Measurements from ENCODE around the gene PTPN21. TPM values are rescaled to one million over a fixed set of nuclear protein-coding genes. Genes with fewer than 3 reads are reported as not detected.
"Not testable (repeated sequence)": the region's sequence is repeated elsewhere in the genome, so short reads cannot be mapped to it uniquely, and the experiment has no call there.

Gene PTPN21
- total RNA-seq, 1 donor from 2014 or later = 12.5 TPM

- Histone ChIP-seq H3K27me3 (ENCODE audit: control insufficient read depth, insufficient read depth, low read length) (no peaks in the 10 kb centered on the region), H3K36me3 (ENCODE audit: control insufficient read depth, insufficient read depth, low read length) (peaks cover 3% of the 10 kb centered on the region), H3K4me3 (ENCODE audit: low read depth, low read length) (no peak overlapping the region)
- DNase-seq (ENCODE audit: low read depth) = no peak
- TF ChIP-seq CTCF (IDR thresholded peaks at IDR 0.05; ENCODE audit: insufficient read depth, low read length, poor library complexity, severe bottlenecking) = no peak
Measured at GRCh38 chr14:88542857-88543795, 11.7 kb downstream of the PTPN21 start.

- no peak overlapping the region for H3K4me3 ChIP-seq (ENCODE audit: low read depth, low read length)
- H3K27me3 ChIP-seq (ENCODE audit: control insufficient read depth, insufficient read depth, low read length) = no peaks in the 10 kb centered on the region
- no peaks in the 10 kb centered on the region for H3K36me3 ChIP-seq (ENCODE audit: control insufficient read depth, insufficient read depth, low read length)
- TF ChIP-seq CTCF (IDR thresholded peaks at IDR 0.05; ENCODE audit: insufficient read depth, low read length, poor library complexity, severe bottlenecking) = no peak
- DNase-seq (ENCODE audit: low read depth) = no peak
Measured at GRCh38 chr14:88541324-88541723, 13.5 kb downstream of the PTPN21 start.

- H3K4me3 ChIP-seq (ENCODE audit: low read depth, low read length) = no peak overlapping the region
- H3K27me3 ChIP-seq (ENCODE audit: control insufficient read depth, insufficient read depth, low read length) = no peaks in the 10 kb centered on the region
- no peak for DNase-seq (ENCODE audit: low read depth)
- no peaks in the 10 kb centered on the region for H3K36me3 ChIP-seq (ENCODE audit: control insufficient read depth, insufficient read depth, low read length)
- TF ChIP-seq CTCF (IDR thresholded peaks at IDR 0.05; ENCODE audit: insufficient read depth, low read length, poor library complexity, severe bottlenecking) = no peak
Measured at GRCh38 chr14:88535813-88536212, 19.0 kb downstream of the PTPN21 start.

GRCh38 chr14:88535149-88535548 is 19.7 kb downstream of the PTPN21 start:
- DNase-seq (ENCODE audit: low read depth) = no peak
- no peak for TF ChIP-seq CTCF (IDR thresholded peaks at IDR 0.05; ENCODE audit: insufficient read depth, low read length, poor library complexity, severe bottlenecking)

GRCh38 chr14:88533064-88533602 is 21.7 kb downstream of the PTPN21 start:
- no peaks in the 10 kb centered on the region for H3K27me3 ChIP-seq (ENCODE audit: control insufficient read depth, insufficient read depth, low read length)
- DNase-seq (ENCODE audit: low read depth) = no peak
- H3K4me3 ChIP-seq (ENCODE audit: low read depth, low read length) = no peak overlapping the region
- no peak for TF ChIP-seq CTCF (IDR thresholded peaks at IDR 0.05; ENCODE audit: insufficient read depth, low read length, poor library complexity, severe bottlenecking)
- no peaks in the 10 kb centered on the region for H3K36me3 ChIP-seq (ENCODE audit: control insufficient read depth, insufficient read depth, low read length)

More at GRCh38 chr14:88535149-88535548, 19.7 kb downstream of the PTPN21 start:
- Histone ChIP-seq H3K27me3 (ENCODE audit: control insufficient read depth, insufficient read depth, low read length) (no peaks in the 10 kb centered on the region), H3K36me3 (ENCODE audit: control insufficient read depth, insufficient read depth, low read length) (no peaks in the 10 kb centered on the region), H3K4me3 (ENCODE audit: low read depth, low read length) (no peak overlapping the region)

- H3K27me3 ChIP-seq (ENCODE audit: control insufficient read depth, insufficient read depth, low read length); DNase-seq (ENCODE audit: low read depth); H3K36me3 ChIP-seq (ENCODE audit: control insufficient read depth, insufficient read depth, low read length); H3K4me3 ChIP-seq (ENCODE audit: low read depth, low read length): not testable (repeated sequence)
Measured at GRCh38 chr14:88529889-88530288, 24.9 kb downstream of the PTPN21 start.
